Activated B cell treated with CpG ODN at 0.5 μM for 24 hours (primary cell): ENCODE data around the gene SORL1. TPM values are rescaled to one million over a fixed set of nuclear protein-coding genes. Genes with fewer than 3 reads are reported as not detected.

Experiments used
- ATAC-seq: fragments of 200-7000 bp; cut with Tn5 transposase; one replicate; pipeline ENCODE4 v1.10.0; 2021; ENCODE audit warnings: low read depth, mild to moderate bottlenecking, moderate library complexity
- CTCF ChIA-PET: fragments of 350-600 bp; sonication (Branson Sonifier 250); formaldehyde crosslinking; loops from one replicate; lab custom pipeline; 2021; ENCODE audit warnings: antibody characterized with exemption; lab: Charles Lee
- POLR2A ChIA-PET: fragments of 350-600 bp; sonication (Branson Sonifier 250); formaldehyde crosslinking; loops from one replicate; lab custom pipeline; 2021; ENCODE audit warnings: antibody characterized with exemption; lab: Charles Lee
- DNase-seq: peaks from one replicate; pipeline ENCODE4 v3.0.0; 2022
- H3K27ac Mint-ChIP-seq: one replicate; pipeline ENCODE4 v1.8.0; 2020; ENCODE audit warnings: mixed read lengths
- H3K27me3 Mint-ChIP-seq: one replicate; pipeline ENCODE4 v1.8.0; 2021; ENCODE audit warnings: mixed read lengths
- H3K36me3 Mint-ChIP-seq: one replicate; pipeline ENCODE4 v1.8.0; 2021; ENCODE audit warnings: low read depth, mixed read lengths
- H3K4me1 Mint-ChIP-seq: one replicate; pipeline ENCODE4 v1.8.0; 2021; ENCODE audit warnings: mixed read lengths
- H3K4me3 Mint-ChIP-seq: one replicate; pipeline ENCODE4 v1.8.0; 2020; ENCODE audit warnings: mild to moderate bottlenecking, mixed read lengths
- H3K9me3 Mint-ChIP-seq: one replicate; pipeline ENCODE4 v1.8.0; 2020; ENCODE audit warnings: mixed read lengths
- CTCF ChIP-seq: fragments of 200-600 bp; IDR thresholded peaks from one replicate; pipeline ENCODE4 v1.8.0; 2022; ENCODE audit warnings: antibody characterized with exemption, mild to moderate bottlenecking
- intact Hi-C: fragments of 100-400 bp; cut with micrococcal nuclease; formaldehyde crosslinking; loops from one replicate; pipeline ENCODE4 v1.15.1; 2024
- total RNA-seq: library from RNA; stranded (reverse); gene quantifications from 2 replicates; pipeline ENCODE4 v1.2.3, GENCODE V29; 2022

Gene SORL1
- total RNA-seq, 1 donor from 2014 or later, result 180 TPM

- DNase-seq, result no peak
- intact Hi-C loops, result loop anchor here (1.0 kb wide), 1 partner anchor 144 kb away; no protein-coding TSS in a partner anchor
- Mint-ChIP-seq H3K4me3 (peak overlapping the region; percentile 66), H3K36me3 (peaks cover 8% of the 10 kb centered on the region), H3K9me3 (no peaks in the 10 kb centered on the region), H3K27ac (peak overlapping the region; percentile 80), H3K4me1 (peaks cover 76% of the 10 kb centered on the region), H3K27me3 (no peaks in the 10 kb centered on the region)
- TF ChIP-seq CTCF, result no peak
- peak; percentile 49 for ATAC-seq
- POLR2A ChIA-PET, result interaction anchor here (0.7 to 7.4 kb wide), 14 partner anchors 10 to 144 kb away, joined by 3 to 192 read pairs (median 7); no protein-coding TSS in a partner anchor
- CTCF ChIA-PET, result interaction anchor here (0.7 to 2.9 kb wide), 5 partner anchors 17 to 145 kb away, joined by 3 to 12 read pairs (median 8); no protein-coding TSS in a partner anchor
These were observed 5.4 kb upstream of the SORL1 start for GRCh38 chr11:121446752-121447156.

- Mint-ChIP-seq H3K36me3 (peaks cover 13% of the 10 kb centered on the region), H3K27me3 (no peaks in the 10 kb centered on the region), H3K9me3 (no peaks in the 10 kb centered on the region), H3K27ac (peak overlapping the region; percentile 80), H3K4me3 (peak overlapping the region; percentile 42), H3K4me1 (peaks cover 82% of the 10 kb centered on the region)
- DNase-seq (no peak), ATAC-seq (no peak)
- intact Hi-C loops, result loop anchor here (1.0 kb wide), 2 partner anchors 18 to 156 kb away; partner anchors contain the start of gene SC5D
- ChIA-PET CTCF (interaction anchor here (2.9 kb wide), 1 partner anchor 18 kb away, joined by 11 read pairs; no protein-coding TSS in a partner anchor), POLR2A (interaction anchor here (1.3 to 7.4 kb wide), 5 partner anchors 17 to 156 kb away, joined by 7 to 192 read pairs (median 8); partner anchors contain the start of gene SC5D)
- TF ChIP-seq CTCF, result no peak
These were observed 4.1 kb upstream of the SORL1 start for GRCh38 chr11:121448011-121448410.

GRCh38 chr11:121448431-121448941 is 3.6 kb upstream of the SORL1 start:
- ChIA-PET CTCF (interaction anchor here (1.0 to 2.9 kb wide), 3 partner anchors 19 to 142 kb away, joined by 4 to 11 read pairs (median 5); no protein-coding TSS in a partner anchor), POLR2A (interaction anchor here (1.1 to 7.4 kb wide), 7 partner anchors 13 to 156 kb away, joined by 5 to 192 read pairs (median 8); partner anchors contain the start of gene SC5D)
- DNase-seq (no peak), ATAC-seq (peak; percentile 22)
- Mint-ChIP-seq H3K9me3 (no peaks in the 10 kb centered on the region), H3K4me3 (peak overlapping the region; percentile 42), H3K36me3 (peaks cover 14% of the 10 kb centered on the region), H3K27ac (peak overlapping the region; percentile 80), H3K4me1 (peaks cover 87% of the 10 kb centered on the region), H3K27me3 (no peaks in the 10 kb centered on the region)
- intact Hi-C loops, result loop anchor here (1.0 kb wide), 2 partner anchors 18 to 156 kb away; partner anchors contain the start of gene SC5D
- TF ChIP-seq CTCF, result no peak

- H3K9me3 Mint-ChIP-seq, result no peaks in the 10 kb centered on the region
- no peak for TF ChIP-seq CTCF
- peaks cover 93% of the 10 kb centered on the region for H3K4me1 Mint-ChIP-seq
- CTCF ChIA-PET, result interaction anchor here (1.0 to 1.7 kb wide), 3 partner anchors 19 to 141 kb away, joined by 4 to 5 read pairs (median 5); no protein-coding TSS in a partner anchor
- H3K36me3 Mint-ChIP-seq, result peaks cover 14% of the 10 kb centered on the region
- peak overlapping the region; percentile 80 for H3K27ac Mint-ChIP-seq
- no peaks in the 10 kb centered on the region for H3K27me3 Mint-ChIP-seq
- peak overlapping the region; percentile 59 for H3K4me3 Mint-ChIP-seq
- ATAC-seq (no peak), DNase-seq (no peak)
- intact Hi-C loops, result no loop called here
- POLR2A ChIA-PET, result interaction anchor here (0.6 to 7.4 kb wide), 9 partner anchors 14 to 157 kb away, joined by 3 to 192 read pairs (median 8); partner anchors contain the start of gene SC5D
These were observed 3.0 kb upstream of the SORL1 start for GRCh38 chr11:121449123-121449522.

- TF ChIP-seq CTCF, result no peak
These were observed 2.5 kb upstream of the SORL1 start for GRCh38 chr11:121449626-121450025.

More at GRCh38 chr11:121449626-121450025, 2.5 kb upstream of the SORL1 start:
- H3K27ac Mint-ChIP-seq, result peak overlapping the region; percentile 80
- peak overlapping the region; percentile 59 for H3K4me3 Mint-ChIP-seq
- ChIA-PET POLR2A (interaction anchor here (0.6 to 7.4 kb wide), 9 partner anchors 14 to 158 kb away, joined by 3 to 192 read pairs (median 8); partner anchors contain the start of gene SC5D), CTCF (interaction anchor here (1.0 to 1.7 kb wide), 3 partner anchors 18 to 141 kb away, joined by 4 to 5 read pairs (median 5); no protein-coding TSS in a partner anchor)
- no peaks in the 10 kb centered on the region for H3K27me3 Mint-ChIP-seq
- H3K9me3 Mint-ChIP-seq, result no peaks in the 10 kb centered on the region
- ATAC-seq, result no peak
- H3K4me1 Mint-ChIP-seq, result peaks cover 94% of the 10 kb centered on the region
- intact Hi-C loops, result loop anchor here (10.0 kb wide), 1 partner anchor 1615 kb away; the partner anchor contains the start of gene HSPA8
- H3K36me3 Mint-ChIP-seq, result peaks cover 14% of the 10 kb centered on the region
- DNase-seq, result no peak
